H9 (cell line): ENCODE data around the gene KCNN3. TPM values are rescaled to one million over a fixed set of nuclear protein-coding genes. Genes with fewer than 3 reads are reported as not detected.

Experiments
- DNase-seq: peaks from one replicate; pipeline ENCODE4 v3.0.0-alpha.2; 2017
- H2AFZ ChIP-seq: one replicate; pipeline ENCODE4 v1.6.1; 2013; ENCODE audit warnings: mild to moderate bottlenecking, low read length, control low read depth, moderate library complexity
- H2AK5ac ChIP-seq: 2 replicates; pipeline ENCODE4 v1.6.1; 2013; ENCODE audit warnings: low read length, control low read depth, mixed read lengths; ENCODE audit not compliant: insufficient read length
- H2BK120ac ChIP-seq: one replicate; pipeline ENCODE4 v1.6.1; 2013; ENCODE audit warnings: low read depth, mild to moderate bottlenecking, low read length, control low read depth, inconsistent platforms; ENCODE audit not compliant: poor library complexity, severe bottlenecking
- H2BK12ac ChIP-seq: 2 replicates; pipeline ENCODE4 v1.6.1; 2013; ENCODE audit warnings: low read length, control low read depth, mixed read lengths, low read depth; ENCODE audit not compliant: insufficient read length
- H2BK15ac ChIP-seq: 2 replicates; pipeline ENCODE4 v1.6.1; 2013; ENCODE audit warnings: low read depth, low read length, control low read depth
- H2BK20ac ChIP-seq: one replicate; pipeline ENCODE4 v1.6.1; 2013; ENCODE audit warnings: low read depth, mild to moderate bottlenecking, low read length, control low read depth, inconsistent platforms; ENCODE audit not compliant: poor library complexity, severe bottlenecking
- H2BK5ac ChIP-seq: 2 replicates; pipeline ENCODE4 v1.6.1; 2013; ENCODE audit warnings: low read length, control low read depth, mixed read lengths; ENCODE audit not compliant: insufficient read length
- H3K14ac ChIP-seq: 2 replicates; pipeline ENCODE4 v1.6.1; 2013; ENCODE audit warnings: low read length, control low read depth; ENCODE audit not compliant: insufficient read depth
- H3K18ac ChIP-seq: 2 replicates; pipeline ENCODE4 v1.6.1; 2013; ENCODE audit warnings: low read depth, mild to moderate bottlenecking, mixed read lengths, low read length, control low read depth; ENCODE audit not compliant: insufficient read length
- H3K23ac ChIP-seq: 2 replicates; pipeline ENCODE4 v1.6.1; 2013; ENCODE audit warnings: low read length, control low read depth, mixed read lengths, low read depth; ENCODE audit not compliant: insufficient read length
- H3K23me2 ChIP-seq: 2 replicates; pipeline ENCODE4 v1.6.1; 2013; ENCODE audit warnings: low read depth, mild to moderate bottlenecking, mixed read lengths, low read length, control low read depth; ENCODE audit not compliant: insufficient read length, poor library complexity, severe bottlenecking
- H3K27ac ChIP-seq: 2 replicates; pipeline ENCODE4 v1.5.1; 2013; ENCODE audit warnings: low read length, control low read depth, mixed read lengths, low read depth; ENCODE audit not compliant: insufficient read length
- H3K27me3 ChIP-seq: 2 replicates; pipeline ENCODE4 v1.6.1; 2013; ENCODE audit warnings: low read length, control low read depth, inconsistent platforms; ENCODE audit not compliant: insufficient read depth
- H3K4ac ChIP-seq: 2 replicates; pipeline ENCODE4 v1.6.1; 2013; ENCODE audit warnings: low read depth, mild to moderate bottlenecking, control low read depth, inconsistent platforms, low read length, moderate library complexity
- H3K4me1 ChIP-seq: 2 replicates; pipeline ENCODE4 v1.6.1; 2013; ENCODE audit warnings: low read length, control low read depth, inconsistent platforms; ENCODE audit not compliant: insufficient read depth
- H3K4me2 ChIP-seq: 2 replicates; pipeline ENCODE4 v1.6.1; 2013; ENCODE audit warnings: low read length, control low read depth, mixed read lengths; ENCODE audit not compliant: insufficient read length, insufficient read depth
- H3K56ac ChIP-seq: 2 replicates; pipeline ENCODE4 v1.6.1; 2013; ENCODE audit warnings: low read depth, mild to moderate bottlenecking, mixed read lengths, low read length, control low read depth; ENCODE audit not compliant: insufficient read length
- H3K79me1 ChIP-seq: 2 replicates; pipeline ENCODE4 v1.6.1; 2013; ENCODE audit warnings: low read depth, mild to moderate bottlenecking, moderate library complexity, low read length, control low read depth, inconsistent platforms; ENCODE audit not compliant: insufficient read depth, poor library complexity, severe bottlenecking
- H3K79me2 ChIP-seq: 2 replicates; pipeline ENCODE4 v1.6.1; 2013; ENCODE audit warnings: low read length, control low read depth, inconsistent platforms; ENCODE audit not compliant: insufficient read depth
- H3K9ac ChIP-seq: 2 replicates; pipeline ENCODE4 v1.6.1; 2013; ENCODE audit warnings: low read length, control low read depth, mixed read lengths; ENCODE audit not compliant: insufficient read length; ENCODE audit errors: extremely low read depth
- H3K9me3 ChIP-seq: one replicate; pipeline ENCODE4 v1.6.1; 2013; ENCODE audit warnings: low read depth, low read length, inconsistent platforms; ENCODE audit not compliant: control insufficient read depth
- H3T11ph ChIP-seq: one replicate; pipeline ENCODE4 v1.6.1; 2013; ENCODE audit warnings: mild to moderate bottlenecking, low read length, control low read depth, inconsistent platforms
- H4K20me1 ChIP-seq: one replicate; pipeline ENCODE4 v1.6.1; 2013; ENCODE audit not compliant: control insufficient read depth, insufficient read length, insufficient read depth
- H4K5ac ChIP-seq: 2 replicates; pipeline ENCODE4 v1.6.1; 2013; ENCODE audit warnings: low read depth, mild to moderate bottlenecking, mixed read lengths, low read length, control low read depth; ENCODE audit not compliant: insufficient read length
- H4K8ac ChIP-seq: replicated peaks from 2 replicates; pipeline ENCODE4 v1.6.1; 2013; ENCODE audit warnings: low read length, control low read depth, mixed read lengths, low read depth; ENCODE audit not compliant: insufficient read length
- H4K91ac ChIP-seq: 2 replicates; pipeline ENCODE4 v1.6.1; 2013; ENCODE audit warnings: low read depth, mild to moderate bottlenecking, moderate library complexity, mixed read lengths, low read length, control low read depth; ENCODE audit not compliant: insufficient read length
- H3K27ac Mint-ChIP-seq, 3 experiments: 2 replicates in 2 of 3; 3 replicates in 1 of 3; pipeline ENCODE4 v1.8.0; 2020 to 2021; ENCODE audit warnings: mixed read lengths in 3 of 3, mild to moderate bottlenecking in 1 of 3, moderate library complexity in 1 of 3
- H3K27me3 Mint-ChIP-seq: 2 replicates; pipeline ENCODE4 v1.8.0; 2021; ENCODE audit warnings: low read depth, mild to moderate bottlenecking, moderate library complexity, mixed read lengths
- H3K36me3 Mint-ChIP-seq, 3 experiments: 2 replicates in 2 of 3; 3 replicates in 1 of 3; pipeline ENCODE4 v1.8.0; 2020 to 2021; ENCODE audit warnings: low read depth in 3 of 3, mixed read lengths in 3 of 3; ENCODE audit not compliant: insufficient read depth in 1 of 3
- H3K4me1 Mint-ChIP-seq, 2 experiments: 2 replicates each; pipeline ENCODE4 v1.8.0; 2020; ENCODE audit warnings: mixed read lengths in 2 of 2
- H3K4me3 Mint-ChIP-seq, 2 experiments: 2 replicates in 1 of 2; 3 replicates in 1 of 2; pipeline ENCODE4 v1.8.0; 2020 to 2021; ENCODE audit warnings: mild to moderate bottlenecking in 2 of 2, mixed read lengths in 2 of 2, moderate library complexity in 1 of 2
- H3K9me3 Mint-ChIP-seq, 2 experiments: 2 replicates in 1 of 2; 3 replicates in 1 of 2; pipeline ENCODE4 v1.8.0; 2020; ENCODE audit warnings: mild to moderate bottlenecking in 2 of 2, mixed read lengths in 2 of 2, moderate library complexity in 1 of 2
- CTCF ChIP-seq: fragments of 200-600 bp; sonication (generic); conservative IDR thresholded peaks from 3 replicates; pipeline ENCODE4 v1.8.0; 2021; ENCODE audit warnings: antibody characterized with exemption, mild to moderate bottlenecking
- WGBS: extraction: QIAGEN DNeasy Blood & Tissue Kit; methylation state at CpG from one replicate; pipeline ENCODE4 v1.1.7; 2013; ENCODE audit warnings: missing lambda C conversion rate, low lambda C conversion rate, mixed read lengths; ENCODE audit not compliant: insufficient read length; ENCODE audit errors: extremely low coverage; 5-methylcytosine and 5-hydroxymethylcytosine counted together
- total RNA-seq: library from RNA; stranded (reverse); gene quantifications from 2 replicates; pipeline ENCODE4 v1.2.1, GENCODE V29; 2021

Gene KCNN3
- total RNA-seq, 1 experiment from 2014 or later = 0.83 TPM

GRCh38 chr1:154832384-154832783 lies 37.7 kb downstream of the KCNN3 start:
- H3K23ac ChIP-seq = no peak overlapping the region
- H3K79me1 ChIP-seq = no peaks in the 10 kb centered on the region
- no CpG with 5 or more reads among the region's 2 CpGs for WGBS
- H3K4me2 ChIP-seq = no peak overlapping the region
- H2AFZ ChIP-seq = no peak overlapping the region
- no peaks in the 10 kb centered on the region for H3K4me1 ChIP-seq
- Mint-ChIP-seq H3K36me3 (no peaks in the 10 kb centered on the region), H3K27ac (0 out of 7 replicates have a peak overlapping the region, but pooled peaks of 1 of the 3 experiments have one; percentile 8), H3K27me3 (peaks cover 2% of the 10 kb centered on the region), H3K4me1 (peaks cover 0 to 14% of the 10 kb centered on the region in 2 experiments; a peak in 3 of 4 replicates), H3K9me3 (no peaks in the 10 kb centered on the region), H3K4me3 (no peak overlapping the region)
- no peaks in the 10 kb centered on the region for H3K9me3 ChIP-seq
- H4K8ac ChIP-seq = no peak overlapping the region
- no peaks in the 10 kb centered on the region for H3K27me3 ChIP-seq
- H3K18ac ChIP-seq = no peak overlapping the region
- no peak overlapping the region for H2BK12ac ChIP-seq
- no peak for DNase-seq
- H3K4ac ChIP-seq = no peak overlapping the region
- no peak overlapping the region for H2BK20ac ChIP-seq
- H3K14ac ChIP-seq = no peak overlapping the region
- H2AK5ac ChIP-seq = no peak overlapping the region
- H3K56ac ChIP-seq = no peak overlapping the region
- H4K91ac ChIP-seq = no peak overlapping the region
- H3K27ac ChIP-seq = no peak overlapping the region
- no peak overlapping the region for H4K5ac ChIP-seq
- H2BK5ac ChIP-seq = no peak overlapping the region
- no peak overlapping the region for H2BK120ac ChIP-seq
- no peak overlapping the region for H3T11ph ChIP-seq
- no peaks in the 10 kb centered on the region for H3K79me2 ChIP-seq
- no peak overlapping the region for H2BK15ac ChIP-seq
- H3K9ac ChIP-seq = no peak overlapping the region
- no peaks in the 10 kb centered on the region for H3K23me2 ChIP-seq
- TF ChIP-seq CTCF = no peak
- H4K20me1 ChIP-seq = no peaks in the 10 kb centered on the region
